NK-92 (cell line): ENCODE data around the gene UVRAG.

Experiments used
- DNase-seq: peaks from one replicate; lab custom pipeline; 2025; ENCODE audit not compliant: unreplicated experiment; lab: John Stamatoyannopoulos, UW

The UVRAG gene

GRCh38 chr11:75783416-75784084 is 31.5 kb upstream of the UVRAG start:
- no peak for DNase-seq

GRCh38 chr11:75784085-75784478 is 30.9 kb upstream of the UVRAG start:
- no peak for DNase-seq

GRCh38 chr11:75784506-75784905 is 30.5 kb upstream of the UVRAG start:
- no peak for DNase-seq

GRCh38 chr11:75785187-75785586 is 29.8 kb upstream of the UVRAG start:
- no peak for DNase-seq

- DNase-seq = no peak
These were observed 28.8 kb upstream of the UVRAG start for GRCh38 chr11:75786101-75786736.

GRCh38 chr11:75789521-75789920 is 25.5 kb upstream of the UVRAG start:
- no peak for DNase-seq

- no peak for DNase-seq
These were observed 24.0 kb upstream of the UVRAG start for GRCh38 chr11:75790986-75791385.

GRCh38 chr11:75792127-75792731 is 22.8 kb upstream of the UVRAG start:
- no peak for DNase-seq

- no peak for DNase-seq
These were observed 21.8 kb upstream of the UVRAG start for GRCh38 chr11:75792997-75793800.

GRCh38 chr11:75793966-75794365 is 21.0 kb upstream of the UVRAG start:
- DNase-seq = no peak

GRCh38 chr11:75795276-75796090 is 19.5 kb upstream of the UVRAG start:
- DNase-seq = no peak

- DNase-seq = no peak
These were observed 18.9 kb upstream of the UVRAG start for GRCh38 chr11:75796091-75796435.

- DNase-seq = no peak
These were observed 17.9 kb upstream of the UVRAG start for GRCh38 chr11:75797116-75797515.

GRCh38 chr11:75797792-75798191 is 17.2 kb upstream of the UVRAG start:
- no peak for DNase-seq

GRCh38 chr11:75800136-75800675 is 14.8 kb upstream of the UVRAG start:
- DNase-seq = no peak

- DNase-seq = no peak
These were observed 14.2 kb upstream of the UVRAG start for GRCh38 chr11:75800728-75801361.

GRCh38 chr11:75801362-75802020 is 13.5 kb upstream of the UVRAG start:
- DNase-seq = no peak

GRCh38 chr11:75802021-75802912 is 12.7 kb upstream of the UVRAG start:
- DNase-seq = no peak
